HL-60/S4 (cell line): ENCODE data around the gene JARID2.

Experiments
- in situ Hi-C: fragments of 300-500 bp; cut with MboI; formaldehyde crosslinking; loops from 2 replicates; pipeline ENCODE4 v1.14.3; 2022; ENCODE audit warnings: low sequenced_read_pairs

The JARID2 gene

DNA sequence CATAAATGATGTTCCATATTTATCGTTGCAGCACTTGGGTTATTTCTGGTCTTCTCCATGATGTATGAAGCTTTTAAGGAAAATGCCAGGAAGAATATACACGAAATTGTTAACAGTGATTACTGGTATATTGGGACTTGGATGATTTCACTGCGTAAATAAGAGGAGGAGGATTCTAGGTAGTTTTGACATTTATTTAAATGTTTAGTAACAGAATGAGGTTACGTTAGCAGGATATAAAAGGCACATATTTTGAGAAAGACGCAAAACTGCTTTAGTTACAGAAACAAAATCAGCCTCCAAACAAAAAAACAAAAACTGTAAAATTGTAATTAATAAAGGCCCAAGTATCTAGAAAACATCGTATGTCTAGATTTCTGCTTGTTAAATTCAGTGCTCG lies 147.7 kb downstream of the JARID2 start:
- in situ Hi-C loops = no loop called here

DNA sequence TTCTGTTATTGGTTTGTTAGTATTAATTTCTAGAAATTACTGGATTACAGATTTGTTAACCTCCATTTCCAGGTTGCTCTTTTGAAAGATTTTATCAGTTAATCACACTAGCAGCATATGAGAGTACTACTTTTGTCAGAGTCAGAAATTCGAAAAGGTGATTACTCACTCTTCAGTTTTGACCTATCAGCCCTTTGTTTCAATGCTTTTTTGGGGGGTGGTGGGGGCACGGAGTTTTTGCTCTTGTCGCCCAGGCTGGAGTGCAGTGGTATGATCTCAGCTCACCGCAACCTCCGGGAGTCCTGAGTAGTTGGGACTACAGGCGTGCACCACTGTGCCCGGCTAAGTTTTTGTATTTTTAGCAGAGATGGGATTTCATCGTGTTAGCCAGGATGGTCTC lies 149.2 kb downstream of the JARID2 start:
- in situ Hi-C loops = no loop called here

DNA sequence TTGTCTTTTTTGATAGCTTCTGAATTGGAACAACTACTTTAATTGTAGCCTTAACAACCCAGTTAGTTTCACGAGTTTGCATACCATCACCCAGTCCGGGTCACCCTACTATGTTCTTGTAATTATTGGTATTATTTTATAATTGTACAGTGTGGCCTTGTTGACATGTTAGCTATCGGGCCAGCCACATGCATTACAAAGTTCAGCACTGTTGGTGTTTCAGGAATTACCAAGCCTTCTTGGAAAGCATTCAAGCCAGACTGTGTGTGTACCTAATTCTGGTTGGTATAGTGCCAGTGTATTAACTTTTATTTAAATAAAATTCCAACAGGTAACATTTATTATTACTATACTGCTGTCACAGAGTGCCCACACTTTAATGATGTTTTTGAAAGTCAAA lies 150.9 kb downstream of the JARID2 start:
- in situ Hi-C loops = no loop called here

DNA sequence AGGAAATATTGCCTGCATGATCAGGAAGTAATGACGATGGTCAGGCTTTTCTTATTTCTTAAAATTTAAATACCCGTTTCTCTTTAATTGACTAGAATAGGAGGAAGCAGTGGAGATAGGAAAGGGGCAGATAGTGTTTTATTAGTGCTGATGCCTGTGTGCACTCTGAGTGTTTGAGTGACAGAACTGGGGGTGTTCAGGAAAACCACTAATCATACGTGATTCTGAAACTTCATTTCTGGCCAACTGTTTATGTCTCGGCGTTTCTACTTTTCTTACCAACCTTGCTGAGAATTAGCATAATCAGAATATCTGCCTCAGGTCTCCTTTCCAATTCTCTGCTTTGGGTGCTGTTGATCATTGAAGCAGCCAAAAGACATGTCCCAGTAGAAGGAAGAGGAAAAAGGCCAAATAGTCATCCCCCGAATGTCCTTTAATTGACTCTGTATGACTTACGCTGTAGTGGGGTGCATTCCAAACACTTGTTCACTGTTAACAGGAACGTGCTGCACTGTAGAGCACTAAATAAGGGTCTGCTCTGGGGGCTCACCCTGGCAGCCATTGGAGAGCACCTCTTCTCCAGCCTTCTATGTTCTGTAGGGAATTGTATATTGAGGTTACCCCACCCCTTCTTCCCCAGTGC lies 152.9 kb downstream of the JARID2 start:
- in situ Hi-C loops = no loop called here

DNA sequence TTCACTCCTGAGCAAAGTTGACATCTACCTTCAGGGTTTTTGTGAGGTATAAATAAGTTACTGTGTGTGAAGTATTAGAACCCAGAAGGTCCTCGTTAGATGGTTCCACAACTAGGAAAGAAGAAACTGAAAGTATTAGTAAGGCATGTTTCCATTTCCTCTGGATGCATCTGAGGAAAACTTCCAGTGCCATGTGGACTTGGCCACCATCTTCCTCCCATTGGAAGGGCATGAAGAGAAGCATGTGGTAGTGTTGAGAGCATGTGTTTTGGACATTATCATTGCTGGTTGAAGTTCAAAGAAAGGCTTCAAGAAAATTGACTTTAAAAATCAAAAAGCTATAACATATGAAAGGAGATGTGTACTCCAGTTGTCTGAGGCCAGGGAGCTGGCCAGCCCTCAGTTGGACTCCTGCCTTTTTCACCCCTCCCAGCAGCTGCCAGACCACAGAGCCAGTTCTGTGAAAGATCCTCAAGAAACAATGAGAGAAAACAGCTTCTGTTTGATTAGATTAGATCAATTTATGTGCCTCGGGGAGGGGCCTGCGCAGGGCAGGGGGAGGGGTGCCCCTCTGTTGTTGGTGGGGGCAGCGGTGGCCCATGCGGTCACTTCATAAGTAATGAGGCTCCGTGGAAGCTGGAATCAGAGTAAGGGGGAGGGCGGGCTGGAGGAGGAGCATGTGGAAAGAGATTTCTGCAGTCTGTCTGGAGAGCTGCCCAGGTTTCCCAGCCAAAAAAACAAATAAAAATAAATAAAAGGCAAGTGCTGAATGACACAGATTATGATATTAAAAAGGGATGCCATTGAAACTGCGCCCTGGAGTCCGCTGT lies 154.0 kb downstream of the JARID2 start:
- in situ Hi-C loops = no loop called here

DNA sequence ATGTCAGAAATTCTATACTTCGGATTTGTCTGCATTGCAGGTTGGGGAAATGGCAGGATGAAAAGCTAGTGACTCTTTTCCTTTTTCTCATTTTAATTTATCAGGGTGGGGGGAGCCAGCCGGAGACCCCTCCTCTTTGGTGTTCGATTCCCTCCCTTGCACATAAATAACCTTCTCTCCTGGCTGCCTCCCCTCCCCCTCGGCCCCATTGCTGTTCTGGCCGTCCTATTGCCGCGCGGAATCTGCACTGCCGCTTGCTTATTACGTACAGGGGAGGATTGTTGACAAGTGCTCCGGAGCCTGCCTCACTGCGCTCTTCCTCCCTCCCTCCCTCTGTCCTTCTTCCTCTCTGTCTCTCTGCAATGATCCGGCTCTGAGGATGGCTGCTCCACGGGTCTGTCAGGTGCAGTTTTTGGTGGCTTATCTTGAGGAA lies 154.7 kb downstream of the JARID2 start:
- in situ Hi-C loops = no loop called here

DNA sequence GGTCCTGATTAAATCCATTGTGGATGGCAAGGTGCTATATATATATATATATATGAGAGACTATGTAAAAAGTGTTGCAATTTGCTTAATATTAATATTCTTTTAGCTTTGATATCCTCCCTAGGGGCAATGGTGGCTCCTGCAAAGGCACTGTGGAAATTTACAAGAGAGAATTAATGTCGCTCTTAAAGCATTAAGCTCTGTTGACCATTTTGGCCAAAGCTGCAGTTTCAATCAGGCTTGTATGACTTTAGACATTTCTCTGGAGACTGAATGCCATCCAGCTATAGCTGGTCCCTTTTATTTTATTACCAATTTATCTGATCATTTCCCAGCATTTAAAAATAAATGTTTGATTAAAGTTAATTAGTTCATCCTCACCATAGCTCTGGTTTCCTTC lies 155.3 kb downstream of the JARID2 start:
- in situ Hi-C loops = no loop called here

DNA sequence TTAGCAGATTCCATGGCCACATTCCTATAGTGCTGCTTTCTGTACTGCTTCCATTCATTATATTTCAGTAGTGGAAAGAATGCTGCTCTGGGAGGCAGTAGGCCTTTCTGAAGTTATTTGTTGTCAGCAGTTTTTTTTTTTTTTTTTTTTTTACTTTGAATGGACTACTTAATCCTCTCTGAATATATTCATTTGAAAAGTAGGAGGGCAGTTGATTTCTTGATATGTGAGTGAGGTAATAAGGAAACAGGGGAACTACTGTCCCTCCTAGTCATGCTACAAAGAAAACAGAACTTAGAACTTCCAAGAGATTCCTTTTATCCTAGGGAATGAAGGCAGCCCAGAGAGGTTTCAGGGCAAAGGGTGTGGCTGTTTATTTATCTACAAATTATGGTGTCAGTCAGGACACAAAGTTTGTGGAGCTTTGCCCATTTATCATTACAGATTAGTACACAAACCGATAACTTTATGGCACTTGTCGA lies 155.9 kb downstream of the JARID2 start:
- in situ Hi-C loops = no loop called here

DNA sequence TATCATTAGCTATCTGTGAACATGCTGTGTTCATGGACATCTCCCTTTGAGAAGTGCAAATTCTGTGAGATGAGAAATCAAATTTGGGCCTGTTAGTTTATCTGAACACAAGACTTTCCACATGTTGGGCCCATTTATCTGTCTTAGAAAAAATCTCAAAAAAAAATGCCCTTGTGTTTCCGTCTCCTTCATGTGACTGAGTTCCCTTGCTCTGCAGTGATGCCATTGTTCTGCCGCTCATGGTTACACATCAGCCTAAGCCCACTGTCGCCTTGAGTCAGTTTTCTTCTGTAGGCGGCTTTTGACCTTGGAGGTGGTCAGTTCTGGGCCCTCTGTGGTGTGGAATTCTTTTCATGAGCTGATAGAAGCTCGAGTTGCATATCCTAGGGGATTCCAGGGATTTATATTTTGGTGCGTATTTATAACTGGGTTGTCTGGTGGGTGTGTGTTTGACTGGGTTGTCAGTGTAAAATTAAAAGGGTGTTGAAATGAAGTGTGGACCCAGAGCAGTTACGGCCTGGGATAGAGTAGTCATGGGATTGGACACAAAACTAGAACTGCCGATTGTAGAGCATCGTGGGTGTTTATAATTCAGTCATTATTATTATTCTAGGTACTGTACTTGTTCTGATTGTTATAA lies 156.7 kb downstream of the JARID2 start:
- in situ Hi-C loops = no loop called here

DNA sequence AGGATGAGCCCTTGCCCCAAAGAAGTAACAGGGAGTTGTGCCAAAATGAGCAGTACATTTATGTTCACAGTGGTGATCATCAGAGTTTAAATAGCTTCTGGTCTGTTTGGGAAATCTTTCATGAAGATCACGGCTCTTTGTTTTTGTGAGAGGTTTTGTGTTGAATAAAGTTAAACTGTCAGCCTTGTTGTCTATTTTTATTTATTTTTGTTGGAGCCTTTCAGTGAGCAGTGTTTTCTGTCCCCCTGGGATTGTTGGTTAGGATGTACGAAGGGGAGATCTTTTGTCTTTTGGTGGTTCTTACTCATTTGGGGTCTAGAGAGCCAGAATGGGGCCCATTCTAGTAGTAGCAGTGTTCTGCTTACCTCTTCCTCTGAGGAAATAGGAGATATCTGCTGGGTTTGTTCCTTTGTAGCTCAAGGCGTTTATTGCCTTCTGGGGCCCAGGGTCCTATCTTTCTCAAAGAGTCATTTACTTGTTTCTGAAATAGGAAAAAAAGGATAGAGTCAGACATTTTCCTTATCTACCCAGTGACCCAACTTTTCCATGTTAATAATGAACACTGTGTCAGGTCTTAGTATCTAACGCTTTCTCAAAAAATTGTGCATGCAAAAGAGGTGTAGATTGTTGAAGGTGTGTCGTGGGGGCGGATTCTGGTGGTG lies 157.4 kb downstream of the JARID2 start:
- in situ Hi-C loops = no loop called here

DNA sequence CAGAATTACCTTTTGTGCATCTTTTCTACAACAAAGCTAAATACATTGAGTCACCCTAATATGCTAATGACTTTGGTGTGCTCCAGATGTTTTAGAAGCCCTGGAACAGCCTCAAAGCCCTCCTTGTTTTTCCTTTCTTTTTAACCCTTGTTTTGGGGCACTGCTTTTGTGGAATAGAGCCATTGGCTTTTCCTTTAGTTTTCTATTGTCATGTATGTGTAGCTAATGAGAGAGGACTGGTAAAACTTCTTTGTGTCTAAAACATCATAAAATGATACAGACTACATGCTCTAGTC lies 158.8 kb downstream of the JARID2 start:
- in situ Hi-C loops = no loop called here

DNA sequence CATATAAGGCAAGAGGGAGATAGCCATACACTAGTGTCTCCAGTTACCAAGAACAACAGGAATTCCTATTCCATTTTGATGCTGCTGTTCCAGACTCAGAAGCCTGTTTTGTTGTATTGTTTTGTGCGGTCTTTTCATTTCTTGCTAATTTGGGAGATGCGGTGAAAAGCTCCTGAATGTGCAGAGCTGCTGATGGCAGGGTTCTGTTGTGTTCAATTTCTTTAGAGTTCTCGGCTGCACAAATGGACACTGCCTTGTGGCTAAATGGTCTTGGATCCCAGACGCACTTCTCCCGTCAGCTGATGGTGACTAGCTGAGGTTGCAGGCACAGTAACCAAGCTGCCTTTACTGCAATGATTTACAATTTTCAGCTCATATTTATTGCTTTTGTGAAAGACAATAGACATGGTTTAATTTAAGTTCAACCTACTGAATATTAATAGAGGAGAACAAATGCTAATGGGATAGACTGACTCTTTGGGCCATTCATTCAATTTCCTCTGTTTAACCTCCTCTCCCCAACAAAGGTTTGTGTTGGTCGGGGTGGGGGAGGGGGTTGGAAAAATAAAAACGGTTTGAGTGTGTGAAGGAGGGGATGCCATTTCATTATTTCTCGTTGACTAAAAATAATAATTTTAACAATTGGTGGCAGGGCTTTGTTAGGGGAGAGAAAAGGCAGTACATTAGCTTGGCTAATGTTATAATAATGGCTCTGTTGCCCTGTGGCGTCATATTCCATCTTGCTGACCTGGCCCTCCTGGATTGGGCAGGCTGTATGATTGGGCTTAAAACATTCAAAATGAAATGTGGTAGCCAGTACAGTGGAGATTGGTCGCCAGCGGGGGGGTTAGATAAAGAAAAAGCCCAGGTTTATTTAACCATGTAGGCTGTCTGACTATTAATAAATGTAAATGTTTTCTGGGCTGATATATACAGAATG lies 159.5 kb downstream of the JARID2 start:
- in situ Hi-C loops = no loop called here

DNA sequence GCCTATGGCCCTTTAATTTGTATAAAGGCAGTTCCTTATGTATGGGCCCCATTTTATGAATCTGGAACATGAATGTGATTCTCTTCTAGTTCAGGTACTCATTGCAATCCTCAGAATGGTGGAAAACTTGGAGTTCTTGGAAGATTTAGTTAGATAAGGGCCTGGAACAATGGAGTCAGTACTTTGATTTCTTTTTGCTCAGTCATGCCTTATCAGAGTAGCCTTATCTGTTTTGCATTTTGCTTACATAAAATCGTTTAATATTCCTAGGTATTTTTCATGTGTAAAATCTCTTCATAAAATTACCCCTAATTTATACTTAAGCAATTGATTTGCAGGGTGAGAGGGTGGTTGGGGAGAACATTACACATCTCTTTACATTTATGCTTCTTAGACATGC lies 160.6 kb downstream of the JARID2 start:
- in situ Hi-C loops = no loop called here

DNA sequence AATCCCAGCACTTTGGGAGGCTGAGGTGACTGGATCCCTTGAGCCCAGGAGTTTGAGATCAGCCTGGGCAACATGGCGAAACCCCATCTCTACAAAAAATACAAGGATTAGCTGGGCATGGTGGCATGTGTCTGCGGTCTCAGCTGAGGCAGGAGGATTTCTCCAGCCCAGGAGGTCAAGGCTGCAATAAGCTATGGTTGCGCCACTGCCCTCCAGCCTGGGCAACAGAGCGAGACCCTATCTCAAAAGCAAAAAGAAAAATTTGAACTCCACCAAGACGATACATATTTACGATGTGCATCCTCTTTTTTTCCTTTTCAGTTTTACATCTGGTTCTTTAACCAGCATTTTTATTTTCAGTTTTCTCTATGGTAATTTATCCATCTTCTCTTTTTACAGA lies 162.1 kb downstream of the JARID2 start:
- in situ Hi-C loops = no loop called here

DNA sequence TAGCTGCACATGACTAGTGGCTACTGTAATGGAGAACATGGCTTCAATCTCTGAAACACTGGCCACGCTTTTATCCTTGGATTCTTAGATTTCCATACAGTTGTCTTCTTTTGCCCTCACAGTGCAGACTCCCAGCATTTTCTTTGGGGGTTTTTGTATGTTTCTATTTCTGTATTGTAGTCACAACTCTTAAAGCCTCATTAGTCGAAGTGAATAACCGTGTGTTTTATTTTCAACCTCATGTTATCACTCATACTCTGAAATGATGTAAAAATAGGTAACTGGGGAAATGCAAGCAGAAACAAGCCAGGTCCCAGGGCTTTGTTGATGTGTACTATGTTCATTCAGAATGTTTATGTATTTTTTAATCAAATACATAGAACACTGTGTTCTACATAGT lies 162.9 kb downstream of the JARID2 start:
- in situ Hi-C loops = no loop called here

DNA sequence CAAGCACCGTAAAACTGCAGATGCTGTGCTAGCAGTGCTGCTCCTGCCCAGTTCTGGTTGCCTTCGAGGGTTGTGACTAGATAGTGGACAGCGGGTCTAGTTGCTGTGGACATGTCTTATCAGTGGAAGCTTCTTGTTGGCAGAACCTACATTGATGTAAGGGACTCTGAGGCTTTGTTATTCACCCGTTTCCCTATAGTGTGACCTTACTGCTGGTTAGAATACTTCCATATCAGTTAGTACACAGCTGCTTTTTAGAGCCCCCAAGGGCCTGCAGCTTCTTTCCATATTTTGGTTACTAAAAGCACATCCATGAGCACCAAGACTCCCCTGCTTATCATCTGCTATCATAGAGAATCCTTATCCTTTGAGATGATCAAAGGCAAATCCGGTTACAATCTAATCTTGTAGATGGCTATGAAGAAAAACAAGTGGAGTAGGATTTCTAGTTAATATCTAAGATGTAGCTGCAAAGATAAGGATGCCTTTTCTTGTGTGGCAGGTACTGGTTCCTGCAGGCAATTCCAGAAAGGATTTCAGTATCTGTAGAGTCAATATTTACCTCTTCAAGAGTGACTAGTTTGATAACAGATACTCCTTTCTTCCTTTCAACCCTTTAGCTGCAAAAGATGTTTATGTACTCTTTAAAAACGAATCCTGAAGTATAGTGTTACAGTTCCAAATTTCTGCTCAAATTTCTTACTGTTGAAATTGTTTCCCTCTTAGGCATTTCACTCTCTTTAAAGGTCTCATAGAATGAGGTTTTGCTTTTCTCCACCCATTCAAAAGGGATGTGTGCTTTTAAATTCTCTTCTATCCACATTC lies 163.6 kb downstream of the JARID2 start:
- in situ Hi-C loops = no loop called here

DNA sequence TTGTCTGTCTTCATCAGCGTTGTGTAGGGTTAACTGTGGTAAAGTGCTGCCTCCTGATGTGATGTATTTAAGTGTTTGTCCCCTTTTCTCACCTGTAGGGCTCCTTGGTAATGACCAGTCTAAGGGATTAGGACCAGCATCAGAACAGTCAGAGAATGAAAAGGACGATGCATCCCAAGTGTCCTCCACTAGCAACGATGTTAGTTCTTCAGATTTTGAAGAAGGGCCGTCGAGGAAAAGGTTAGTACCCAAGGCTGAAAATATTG lies 164.2 kb downstream of the JARID2 start:
- in situ Hi-C loops = no loop called here

DNA sequence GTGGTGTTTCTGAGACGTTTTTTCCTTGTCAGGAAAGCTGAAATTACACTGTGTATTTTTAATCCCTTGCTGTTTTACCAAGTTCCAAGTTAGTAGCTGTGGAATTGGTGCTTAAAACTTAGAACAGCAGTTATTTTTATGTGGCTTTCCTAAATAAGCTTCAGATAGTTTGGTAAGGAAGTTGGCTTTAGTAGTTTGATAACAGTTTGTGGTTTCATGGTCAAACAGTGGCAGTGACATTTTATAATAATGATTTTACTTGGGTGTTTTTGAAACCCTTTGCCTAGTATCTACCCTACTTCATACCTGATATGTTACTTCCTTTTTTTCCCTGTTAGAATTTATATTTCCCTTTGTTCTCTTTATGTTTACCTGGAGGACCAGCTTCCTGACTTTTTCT lies 164.9 kb downstream of the JARID2 start:
- in situ Hi-C loops = no loop called here

DNA sequence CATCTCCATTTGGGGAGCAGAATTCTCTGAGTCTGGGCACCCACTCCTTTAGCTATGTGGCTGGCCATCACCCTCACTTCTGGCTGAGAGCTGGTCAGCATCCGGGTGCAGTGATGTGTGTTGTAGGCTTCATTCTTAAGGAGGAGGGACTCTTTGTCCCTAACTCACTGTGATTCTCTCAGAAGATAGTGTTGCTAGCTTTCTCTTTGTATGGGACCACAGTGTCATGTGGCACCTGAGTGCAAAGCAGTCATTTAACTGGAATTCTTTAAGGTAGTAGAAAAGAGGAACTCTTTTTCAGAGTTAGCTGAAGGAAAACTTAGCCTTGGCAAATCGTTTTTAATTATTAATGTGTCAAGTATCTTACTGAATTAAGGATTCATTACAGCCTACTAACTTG lies 165.9 kb downstream of the JARID2 start:
- in situ Hi-C loops = no loop called here

DNA sequence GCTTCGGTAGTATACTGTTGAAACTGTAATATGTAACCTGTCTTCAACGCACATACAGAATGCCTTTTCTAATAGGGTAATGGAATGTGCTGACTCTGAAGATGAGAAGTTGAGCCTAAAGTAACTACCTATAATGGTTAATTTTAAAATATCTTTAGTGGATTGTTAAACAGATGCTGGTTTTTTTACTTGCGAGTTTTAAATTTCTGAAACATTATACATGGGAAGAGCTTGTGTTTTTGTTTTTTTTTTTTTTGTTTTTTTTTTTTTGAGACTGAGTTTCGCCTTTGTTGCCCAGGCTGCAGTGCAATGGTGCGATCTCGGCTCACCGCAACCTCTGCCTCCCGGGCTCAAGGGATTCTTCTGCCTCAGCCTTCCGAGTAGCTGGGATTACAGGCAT lies 166.9 kb downstream of the JARID2 start:
- in situ Hi-C loops = no loop called here
